Ectodermal cell (in vitro differentiated cells): Measurements from ENCODE around the gene FAM227B.
"Not testable (repeated sequence)": the region's sequence is repeated elsewhere in the genome, so short reads cannot be mapped to it uniquely, and the experiment has no call there.

Experiments used
- H3K27ac ChIP-seq: 2 replicates; pipeline ENCODE4 v1.7.0; 2013; ENCODE audit warnings: mild to moderate bottlenecking, low read depth, low read length; ENCODE audit not compliant: insufficient read depth, poor library complexity, severe bottlenecking
- H3K27me3 ChIP-seq: 2 replicates; pipeline ENCODE4 v1.7.0; 2013; ENCODE audit warnings: mild to moderate bottlenecking, low read length; ENCODE audit not compliant: insufficient read depth, control insufficient read depth, poor library complexity, severe bottlenecking
- H3K36me3 ChIP-seq: one replicate; pipeline ENCODE4 v1.7.0; 2013; ENCODE audit warnings: low read length; ENCODE audit not compliant: control insufficient read depth, insufficient read depth
- H3K4me1 ChIP-seq: one replicate; pipeline ENCODE4 v1.7.0; 2013; ENCODE audit warnings: low read length; ENCODE audit not compliant: control insufficient read depth, insufficient read depth
- H3K4me3 ChIP-seq: 2 replicates; pipeline ENCODE4 v1.7.0; 2013; ENCODE audit warnings: low read depth, low read length, control low read depth; ENCODE audit not compliant: insufficient read depth
- H3K9me3 ChIP-seq: 2 replicates; pipeline ENCODE4 v1.7.0; 2013; ENCODE audit warnings: mild to moderate bottlenecking, low read length, moderate library complexity; ENCODE audit not compliant: control insufficient read depth
- WGBS, 2 experiments: methylation state at CpG; one replicate each; pipeline ENCODE4 v1.1.7; 2013; ENCODE audit warnings: missing lambda C conversion rate in 2 of 2; 5-methylcytosine and 5-hydroxymethylcytosine counted together

FAM227B gene

GRCh38 chr15:49361370-49361769 is 259.2 kb downstream of the FAM227B start:
- Histone ChIP-seq H3K27me3 (no peaks in the 10 kb centered on the region), H3K9me3 (no peaks in the 10 kb centered on the region), H3K4me3 (no peak overlapping the region), H3K27ac (no peak overlapping the region), H3K4me1 (no peaks in the 10 kb centered on the region), H3K36me3 (no peaks in the 10 kb centered on the region)
- WGBS, 2 experiments: 87 to 98% methylated on average over 3 of the region's 3 CpGs

GRCh38 chr15:49354439-49354838 is 266.2 kb downstream of the FAM227B start:
- not testable (repeated sequence) for H3K4me3 ChIP-seq, H3K27me3 ChIP-seq, H3K36me3 ChIP-seq, H3K4me1 ChIP-seq, H3K27ac ChIP-seq, H3K9me3 ChIP-seq
- WGBS, 2 experiments: 93% methylated on average over 13 to 15 of the region's 17 CpGs

GRCh38 chr15:49343546-49343945 is 277.1 kb downstream of the FAM227B start:
- Histone ChIP-seq H3K27me3 (no peaks in the 10 kb centered on the region), H3K4me3 (no peak overlapping the region), H3K27ac (no peak overlapping the region), H3K4me1 (no peaks in the 10 kb centered on the region), H3K36me3 (no peaks in the 10 kb centered on the region), H3K9me3 (no peaks in the 10 kb centered on the region)

GRCh38 chr15:49339656-49340055 is 281.0 kb downstream of the FAM227B start:
- Histone ChIP-seq H3K36me3 (no peaks in the 10 kb centered on the region), H3K4me3 (no peak overlapping the region), H3K27ac (no peak overlapping the region), H3K27me3 (no peaks in the 10 kb centered on the region), H3K4me1 (no peaks in the 10 kb centered on the region), H3K9me3 (no peaks in the 10 kb centered on the region)
- WGBS, 2 experiments: 69 to 71% methylated on average over 10 of the region's 10 CpGs

GRCh38 chr15:49331951-49332350 is 288.7 kb downstream of the FAM227B start:
- no peaks in the 10 kb centered on the region for H3K36me3 ChIP-seq
- H3K27ac ChIP-seq: no peak overlapping the region
- WGBS, 2 experiments: 91 to 95% methylated on average over 3 of the region's 3 CpGs
- no peak overlapping the region for H3K4me3 ChIP-seq
- H3K27me3 ChIP-seq: no peaks in the 10 kb centered on the region
- no peaks in the 10 kb centered on the region for H3K9me3 ChIP-seq
- no peaks in the 10 kb centered on the region for H3K4me1 ChIP-seq

GRCh38 chr15:49331442-49331841 is 289.2 kb downstream of the FAM227B start:
- Histone ChIP-seq H3K4me3 (no peak overlapping the region), H3K27me3 (no peaks in the 10 kb centered on the region), H3K9me3 (no peaks in the 10 kb centered on the region), H3K36me3 (no peaks in the 10 kb centered on the region), H3K4me1 (no peaks in the 10 kb centered on the region), H3K27ac (no peak overlapping the region)

- no peak overlapping the region for H3K4me3 ChIP-seq
- no peak overlapping the region for H3K27ac ChIP-seq
- no peaks in the 10 kb centered on the region for H3K27me3 ChIP-seq
- H3K36me3 ChIP-seq: no peaks in the 10 kb centered on the region
- no peaks in the 10 kb centered on the region for H3K9me3 ChIP-seq
- no peaks in the 10 kb centered on the region for H3K4me1 ChIP-seq
Observed at GRCh38 chr15:49330166-49330565, 290.5 kb downstream of the FAM227B start.

GRCh38 chr15:49328941-49329340 is 291.7 kb downstream of the FAM227B start:
- H3K27ac ChIP-seq: no peak overlapping the region
- H3K4me3 ChIP-seq: no peak overlapping the region
- H3K9me3 ChIP-seq: no peaks in the 10 kb centered on the region
- no peaks in the 10 kb centered on the region for H3K4me1 ChIP-seq
- no peaks in the 10 kb centered on the region for H3K27me3 ChIP-seq
- H3K36me3 ChIP-seq: no peaks in the 10 kb centered on the region

GRCh38 chr15:49327927-49328326 is 292.7 kb downstream of the FAM227B start:
- no peaks in the 10 kb centered on the region for H3K27me3 ChIP-seq
- H3K4me3 ChIP-seq: no peak overlapping the region
- no peaks in the 10 kb centered on the region for H3K36me3 ChIP-seq
- no peaks in the 10 kb centered on the region for H3K4me1 ChIP-seq
- 91 to 92% methylated on average over 3 of the region's 4 CpGs for WGBS, 2 experiments
- no peak overlapping the region for H3K27ac ChIP-seq
- H3K9me3 ChIP-seq: no peaks in the 10 kb centered on the region

- H3K9me3 ChIP-seq: no peaks in the 10 kb centered on the region
- 88 to 100% methylated on average over 1 of the region's 1 CpG for WGBS, 2 experiments
Observed at GRCh38 chr15:49323207-49323606, 297.4 kb downstream of the FAM227B start.

GRCh38 chr15:49320351-49320750 is 300.3 kb downstream of the FAM227B start:
- Histone ChIP-seq H3K4me3 (no peak overlapping the region), H3K9me3 (no peaks in the 10 kb centered on the region), H3K27me3 (no peaks in the 10 kb centered on the region), H3K27ac (no peak overlapping the region), H3K4me1 (no peaks in the 10 kb centered on the region), H3K36me3 (no peaks in the 10 kb centered on the region)
- 88 to 100% methylated on average over 1 of the region's 1 CpG for WGBS, 2 experiments

More at GRCh38 chr15:49323207-49323606, 297.4 kb downstream of the FAM227B start:
- Histone ChIP-seq H3K4me1 (no peaks in the 10 kb centered on the region), H3K27me3 (no peaks in the 10 kb centered on the region), H3K27ac (no peak overlapping the region), H3K36me3 (no peaks in the 10 kb centered on the region), H3K4me3 (no peak overlapping the region)
